Esophagus squamous epithelium (tissue), 5 donors: ENCODE data around the gene HEG1. TPM values are rescaled to one million over a fixed set of nuclear protein-coding genes. Genes with fewer than 3 reads are reported as not detected.
A peak's percentile ranks its signal among the peaks of the same experiment; 100 is the strongest.

Experiments
- DNase-seq: peaks from one replicate; lab custom pipeline; 2025; lab: John Stamatoyannopoulos, UW
- H3K27ac ChIP-seq, 4 donors: fragments of 200-600 bp; sonication (generic); one replicate each; pipeline ENCODE4 v1.5.1; 2016 to 2019; ENCODE audit warnings: mild to moderate bottlenecking in 1 of 4
- H3K27me3 ChIP-seq, 4 donors: fragments of 200-600 bp; sonication (generic); 1 replicate in 3 of 4; 2 replicates in 1 of 4; pipeline versions ENCODE4 v1.5.1 to v1.6.0; 2017 to 2021; ENCODE audit warnings: antibody characterized with exemption in 1 of 4
- H3K36me3 ChIP-seq, 3 donors: fragments of 200-600 bp; sonication (generic); one replicate each; pipeline ENCODE4 v1.5.1; 2016 to 2019
- H3K4me1 ChIP-seq, 3 donors: fragments of 200-600 bp; sonication (generic); one replicate each; pipeline ENCODE4 v1.5.1; 2017 to 2019
- H3K4me3 ChIP-seq, 4 donors: fragments of 200-600 bp; sonication (generic); 1 replicate in 3 of 4; 2 replicates in 1 of 4; pipeline ENCODE4 v1.5.1; 2016 to 2019; ENCODE audit warnings: mild to moderate bottlenecking in 2 of 4, moderate library complexity in 1 of 4
- H3K9me3 ChIP-seq, 3 donors: fragments of 200-600 bp; sonication (generic); one replicate each; pipeline ENCODE4 v1.5.1; 2016 to 2019
- CTCF ChIP-seq, 6 experiments: fragments of 450-650 bp in 4 of 6; fragments of 200-600 bp in 2 of 6; sonication (generic) in 2 of 6; IDR thresholded peaks; one replicate each; pipeline ENCODE4 v1.5.1; 2016 to 2019; ENCODE audit warnings: antibody characterized with exemption in 6 of 6, mild to moderate bottlenecking in 4 of 6, moderate library complexity in 4 of 6
- POLR2A ChIP-seq, 4 donors: fragments of 450-650 bp; IDR thresholded peaks; one replicate each; pipeline ENCODE4 v1.6.1; 2017; ENCODE audit warnings: antibody characterized with exemption in 4 of 4, mild to moderate bottlenecking in 4 of 4, moderate library complexity in 3 of 4
- WGBS, 2 donors: methylation state at CpG; one replicate each; pipeline ENCODE4 v1.1.5; 2018; 5-methylcytosine and 5-hydroxymethylcytosine counted together
- intact Hi-C: fragments of 100-400 bp; cut with DNase I; formaldehyde crosslinking; loops from one replicate; pipeline ENCODE4 v1.15.0; 2022
- total RNA-seq, 4 donors: library from RNA; depleted of rRNA; stranded (reverse); fragments of >200 nt; gene quantifications; one replicate each; pipeline ENCODE4 v1.1.0, GENCODE V29; 2016
- donor health status: DM: yes; HTN: yes; CAD: no.

Gene HEG1
- total RNA-seq, 4 donors from 2014 or later = 13.3 to 37.2 (median 22.5) TPM

- no peaks in the 10 kb centered on the region for H3K27me3 ChIP-seq
- H3K36me3 ChIP-seq = peaks cover 3 to 88% (median 28%) of the 10 kb centered on the region in 3 donors
- H3K9me3 ChIP-seq = no peaks in the 10 kb centered on the region
- TF ChIP-seq POLR2A (IDR thresholded peaks at IDR 0.05) = no peak
- TF ChIP-seq CTCF (IDR thresholded peaks at IDR 0.05) = no peak
- 67 to 95% methylated on average over 2 of the region's 2 CpGs for WGBS, 2 donors
- DNase-seq = no peak
- no peak overlapping the region for H3K4me3 ChIP-seq
- intact Hi-C loops = no loop called here
- H3K27ac ChIP-seq = no peak overlapping the region
- H3K4me1 ChIP-seq = peaks cover 0 to 11% (median 0%) of the 10 kb centered on the region in 3 donors
Observed at GRCh38 chr3:125017406-125017805, 38.4 kb downstream of the HEG1 start.

- Histone ChIP-seq H3K9me3 (no peaks in the 10 kb centered on the region), H3K4me3 (no peak overlapping the region), H3K36me3 (peaks cover 8 to 95% (median 50%) of the 10 kb centered on the region in 3 donors), H3K27me3 (no peaks in the 10 kb centered on the region), H3K4me1 (peaks cover 0 to 18% (median 10%) of the 10 kb centered on the region in 3 donors), H3K27ac (no peak overlapping the region)
- intact Hi-C loops = no loop called here
- no peak for DNase-seq
- WGBS, 2 donors = 82 to 100% methylated on average over 6 to 12 of the region's 19 CpGs
- TF ChIP-seq POLR2A (IDR thresholded peaks at IDR 0.05) (no peak), CTCF (IDR thresholded peaks at IDR 0.05) (no peak)
Observed at GRCh38 chr3:125014570-125015179, 41.1 kb downstream of the HEG1 start.

- Histone ChIP-seq H3K4me3 (no peak overlapping the region), H3K27me3 (no peaks in the 10 kb centered on the region), H3K4me1 (peaks cover 0 to 18% (median 10%) of the 10 kb centered on the region in 3 donors), H3K27ac (no peak overlapping the region), H3K36me3 (peaks cover 9 to 95% (median 55%) of the 10 kb centered on the region in 3 donors), H3K9me3 (no peaks in the 10 kb centered on the region)
- DNase-seq = no peak
- 90 to 96% methylated on average over 1 of the region's 1 CpG for WGBS, 2 donors
- TF ChIP-seq POLR2A (IDR thresholded peaks at IDR 0.05) (no peak), CTCF (IDR thresholded peaks at IDR 0.05) (no peak)
- intact Hi-C loops = no loop called here
Observed at GRCh38 chr3:125013095-125013494, 42.7 kb downstream of the HEG1 start.

GRCh38 chr3:125011941-125012340 lies 43.9 kb downstream of the HEG1 start:
- Histone ChIP-seq H3K36me3 (peaks cover 9 to 96% (median 61%) of the 10 kb centered on the region in 3 donors), H3K27ac (peak overlapping the region in 2 of 4 donors; percentile 31 to 44), H3K4me1 (peaks cover 0 to 18% (median 10%) of the 10 kb centered on the region in 3 donors), H3K4me3 (no peak overlapping the region), H3K9me3 (no peaks in the 10 kb centered on the region), H3K27me3 (no peaks in the 10 kb centered on the region)
- no peak for TF ChIP-seq POLR2A (IDR thresholded peaks at IDR 0.05)
- no peak for TF ChIP-seq CTCF (IDR thresholded peaks at IDR 0.05)
- WGBS, 2 donors = 51 to 56% methylated on average over 5 to 7 of the region's 7 CpGs
- DNase-seq = no peak
- intact Hi-C loops = no loop called here

- peaks cover 0 to 18% (median 10%) of the 10 kb centered on the region in 3 donors for H3K4me1 ChIP-seq
- H3K27me3 ChIP-seq = no peaks in the 10 kb centered on the region
- H3K27ac ChIP-seq = no peak overlapping the region
- no peak for TF ChIP-seq POLR2A (IDR thresholded peaks at IDR 0.05)
- TF ChIP-seq CTCF (IDR thresholded peaks at IDR 0.05) = no peak
- H3K4me3 ChIP-seq = no peak overlapping the region
- H3K36me3 ChIP-seq = peaks cover 9 to 99% (median 68%) of the 10 kb centered on the region in 3 donors
- DNase-seq = no peak
- H3K9me3 ChIP-seq = no peaks in the 10 kb centered on the region
- WGBS, 2 donors = 89 to 90% methylated on average over 6 to 7 of the region's 7 CpGs
- intact Hi-C loops = no loop called here
Observed at GRCh38 chr3:125010393-125010792, 45.4 kb downstream of the HEG1 start.
